Activated T-cell treated with anti-CD3 and anti-CD28 coated beads, Interleukin-2, amount 50 U/mL, for 1 hour (primary cell): ENCODE data around the gene LYSET.
"Not testable (repeated sequence)": the region's sequence is repeated elsewhere in the genome, so short reads cannot be mapped to it uniquely, and the experiment has no call there.

Experiments
- DNase-seq: peaks from one replicate; pipeline ENCODE4 v3.0.0-alpha.2; 2020

Gene LYSET, protein sequence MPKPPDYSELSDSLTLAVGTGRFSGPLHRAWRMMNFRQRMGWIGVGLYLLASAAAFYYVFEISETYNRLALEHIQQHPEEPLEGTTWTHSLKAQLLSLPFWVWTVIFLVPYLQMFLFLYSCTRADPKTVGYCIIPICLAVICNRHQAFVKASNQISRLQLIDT

DNA sequence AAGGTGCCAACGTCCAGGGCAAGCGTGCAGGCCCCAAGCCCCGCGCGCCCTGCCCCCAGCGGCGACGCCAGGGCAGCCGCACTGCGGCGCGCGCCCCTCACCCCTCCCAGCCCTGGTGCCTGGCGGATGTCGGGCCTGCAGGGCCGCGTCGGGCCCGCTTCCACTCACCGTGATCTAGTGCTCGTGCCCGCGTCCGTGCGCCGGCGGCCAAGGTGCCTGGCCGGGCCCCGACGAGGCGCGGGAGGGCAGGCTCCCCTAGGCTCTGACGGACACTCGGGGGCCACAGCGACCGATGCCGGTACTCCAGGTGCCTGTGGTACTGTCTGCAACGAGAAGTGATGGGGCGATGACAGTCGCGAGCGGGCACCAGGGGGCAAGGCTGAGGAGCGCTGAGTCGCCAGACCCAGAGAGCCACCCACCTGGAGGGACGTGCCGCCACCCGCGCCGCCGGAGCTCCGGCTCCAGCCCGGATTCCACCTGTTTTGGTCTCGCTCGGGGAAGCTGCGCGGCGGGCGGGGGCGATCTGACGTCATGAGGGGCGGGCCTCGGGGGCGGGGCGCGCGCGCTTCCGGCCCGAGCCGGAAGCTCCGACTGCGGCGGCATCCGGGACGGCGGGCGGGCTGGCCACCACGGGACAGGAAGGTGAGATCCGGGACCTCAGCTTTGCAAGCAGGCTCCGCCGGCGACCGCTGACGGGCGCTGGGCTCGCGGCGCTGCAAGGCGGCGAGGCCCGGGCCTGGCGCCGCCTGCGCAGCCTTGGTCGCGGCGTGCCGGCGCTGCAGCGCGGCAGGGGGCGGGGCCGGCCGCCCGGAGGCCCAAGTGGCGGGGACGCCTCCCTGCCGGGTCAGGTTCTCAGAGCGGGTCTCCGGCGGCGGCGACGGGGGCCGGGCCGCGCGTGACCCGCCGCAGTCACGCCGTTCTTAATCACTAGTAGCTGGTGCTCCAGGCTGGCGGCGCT is at the start of gene LYSET, which contains the start of gene MOAP1:
Gene LYSET, plus strand, starts transcription at position 927 of the 958 bp plus-strand sequence. CDS start 89 bp downstream, outside the sequence.
Gene MOAP1, minus strand, starts transcription at position 507 of the 958 bp plus-strand sequence. CDS start 655 bp downstream, outside the sequence.
- DNase-seq: peak; percentile 90

DNA sequence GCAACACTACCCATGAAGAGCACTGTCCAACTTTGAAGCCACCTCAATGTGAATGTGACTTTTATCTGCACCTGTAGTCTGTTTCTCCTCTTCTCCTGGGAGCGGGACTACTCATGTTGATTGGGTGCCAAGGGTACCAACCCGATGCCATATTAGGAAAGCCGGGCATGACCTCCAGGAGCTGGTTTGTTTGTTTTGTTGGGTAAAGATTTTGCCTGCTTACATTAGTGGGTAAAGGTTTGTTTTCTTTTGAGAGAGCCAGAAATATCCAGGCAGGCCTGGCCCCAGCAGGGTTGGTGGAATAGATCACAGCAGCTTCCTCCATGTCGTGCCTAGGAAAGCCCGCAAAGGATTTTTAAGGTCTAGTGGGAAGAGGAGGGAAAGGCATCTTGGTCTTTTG is 49.7 kb upstream of the LYSET start:
- DNase-seq: no peak

- no peak for DNase-seq
These were observed 49.1 kb upstream of the LYSET start for GRCh38 chr14:93136009-93136408.

GRCh38 chr14:93136508-93136907 is 48.6 kb upstream of the LYSET start:
- DNase-seq: not testable (repeated sequence)

DNA sequence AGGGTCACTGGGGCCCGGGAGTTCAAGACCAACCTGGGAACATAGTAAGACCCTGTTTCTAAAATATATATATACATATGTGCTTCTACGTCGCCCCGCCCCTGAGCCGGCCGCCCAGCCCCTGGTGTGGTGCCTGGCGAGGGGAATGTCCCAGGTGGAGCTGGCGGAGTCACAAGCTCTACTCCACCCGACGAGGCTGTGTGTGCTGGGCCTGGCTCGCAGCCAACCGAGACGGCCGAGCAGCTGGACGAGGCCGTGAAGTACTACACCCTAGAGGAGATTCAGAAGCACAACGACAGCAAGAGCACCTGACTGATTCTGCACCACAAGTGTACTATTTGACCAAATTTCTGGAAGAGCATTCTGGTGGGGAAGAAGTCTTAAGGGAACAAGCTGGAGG is 47.3 kb upstream of the LYSET start:
- DNase-seq: no peak

DNA sequence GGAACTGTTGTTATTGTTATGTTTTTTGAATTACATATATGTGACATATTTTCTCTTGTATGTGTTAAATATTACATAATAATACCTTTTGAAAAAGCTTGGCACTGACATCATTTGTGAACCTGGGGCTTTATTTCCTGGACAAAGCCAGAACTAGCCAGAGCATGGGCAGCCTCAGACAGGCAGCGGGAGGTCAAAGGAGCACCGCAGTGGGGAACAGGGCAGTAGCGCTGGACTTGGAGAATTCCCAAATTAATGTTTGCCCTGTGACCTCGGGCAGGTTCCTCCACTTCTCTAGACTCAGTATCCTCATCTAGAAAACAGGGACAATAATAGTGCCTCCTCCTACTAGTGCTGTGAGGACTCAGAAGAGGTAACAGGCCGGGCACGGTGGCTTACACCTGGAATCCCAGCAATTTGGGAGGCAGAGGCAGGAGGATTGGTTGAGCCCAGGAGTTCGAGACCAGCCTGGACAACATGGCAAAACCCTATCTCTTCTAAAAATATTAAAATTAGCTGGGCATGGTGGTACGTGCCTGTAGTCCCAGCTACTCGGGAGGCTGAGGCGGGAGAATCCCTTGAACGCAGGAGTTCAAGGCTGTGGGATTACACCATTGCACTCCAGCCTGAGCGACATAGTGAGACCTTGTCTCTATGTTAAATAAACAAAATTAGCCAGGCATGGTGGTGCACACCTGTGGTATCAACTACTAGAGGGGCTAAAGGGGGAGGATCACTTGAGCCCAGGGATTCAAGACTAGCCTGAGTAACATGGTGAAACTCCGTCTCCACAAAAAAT is 42.1 kb upstream of the LYSET start:
- DNase-seq: no peak

DNA sequence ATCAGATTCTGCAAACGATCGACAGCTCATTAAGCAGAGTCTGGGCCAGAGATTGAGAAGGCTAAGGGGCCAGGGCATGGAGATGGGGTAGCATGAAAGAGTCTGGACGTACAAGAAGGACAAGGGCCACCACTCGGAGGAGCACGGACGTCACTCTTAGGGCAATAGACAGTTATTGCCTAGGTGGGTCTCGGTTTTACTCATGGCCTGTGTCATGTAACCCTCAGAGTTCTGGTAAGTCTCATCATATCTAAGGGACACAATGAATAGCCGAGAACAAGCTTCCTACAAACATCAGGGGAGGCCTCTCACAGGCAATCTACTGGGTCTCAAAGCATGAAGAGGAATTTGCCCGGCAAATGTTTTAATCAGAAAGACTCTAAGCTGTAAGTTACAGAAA is 39.0 kb upstream of the LYSET start:
- no peak for DNase-seq

DNA sequence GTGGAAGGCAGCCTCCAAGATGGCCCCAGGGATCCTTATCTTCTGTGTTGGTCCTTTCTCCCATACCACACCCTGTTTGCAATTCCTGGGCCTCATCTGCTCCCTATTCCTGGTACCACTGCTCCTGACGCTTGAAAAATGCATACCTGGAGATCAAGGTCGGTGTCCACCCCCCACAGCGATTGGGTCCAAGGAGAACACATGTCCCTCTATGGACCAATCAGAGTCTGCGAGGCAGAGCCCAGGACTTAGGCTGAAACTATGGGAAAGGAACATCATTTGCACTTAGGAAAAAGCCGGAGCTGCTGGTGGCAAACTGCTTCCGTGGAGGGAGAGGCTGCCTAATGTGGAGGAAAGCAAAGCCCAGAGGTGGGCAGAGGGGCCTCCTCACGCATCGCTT is 36.1 kb upstream of the LYSET start:
- DNase-seq: no peak

DNA sequence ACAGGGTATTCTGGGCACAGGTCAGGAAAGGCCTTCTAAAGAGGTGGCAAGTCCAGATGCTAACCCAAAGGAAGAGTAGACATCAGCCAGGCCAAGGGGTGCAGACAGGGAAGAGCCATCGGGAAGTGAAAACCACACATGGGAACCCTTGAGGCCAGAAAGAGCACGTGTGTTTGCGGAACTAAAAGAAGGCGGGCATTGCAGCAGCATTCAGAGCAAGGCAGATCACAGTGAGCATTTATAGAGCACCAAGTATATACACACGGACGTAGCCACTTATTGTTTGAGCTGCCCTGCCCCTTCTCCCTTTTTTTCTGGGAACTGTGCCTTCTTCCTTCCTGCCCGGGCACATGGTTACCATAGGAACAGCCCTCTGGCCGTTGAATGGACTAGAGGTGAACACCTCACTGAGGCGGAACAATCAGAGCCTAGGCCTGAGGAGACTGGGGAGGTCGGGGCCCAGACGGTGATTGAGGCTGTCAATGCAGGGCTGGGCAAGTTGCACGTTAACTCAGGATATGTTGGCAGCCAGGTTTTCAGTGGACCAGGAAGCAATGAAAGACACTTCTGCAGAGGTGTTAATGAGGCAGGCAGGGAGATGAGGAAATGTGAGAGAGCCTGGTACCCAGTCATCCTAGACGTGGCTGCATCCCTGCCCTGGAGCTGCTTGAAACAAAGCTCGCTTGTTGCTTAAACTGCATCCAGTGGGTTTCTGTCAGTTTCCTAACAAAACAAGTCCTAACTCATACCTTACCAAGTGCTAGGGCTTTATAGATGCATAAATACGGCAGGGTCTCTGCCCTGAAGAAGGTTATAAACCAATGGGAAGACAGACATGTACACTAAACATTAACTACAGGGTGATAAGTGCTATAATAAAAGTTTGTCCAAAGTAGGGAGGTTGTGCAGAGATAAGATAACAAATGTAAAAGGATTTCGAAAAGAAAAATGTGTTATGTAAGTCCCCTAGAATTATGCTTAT is 34.6 kb upstream of the LYSET start:
- no peak for DNase-seq

GRCh38 chr14:93153121-93153520 is 32.0 kb upstream of the LYSET start:
- no peak for DNase-seq

GRCh38 chr14:93155667-93156066 is 29.4 kb upstream of the LYSET start:
- DNase-seq: no peak

- DNase-seq: no peak
These were observed 28.3 kb upstream of the LYSET start for GRCh38 chr14:93156693-93157369.

DNA sequence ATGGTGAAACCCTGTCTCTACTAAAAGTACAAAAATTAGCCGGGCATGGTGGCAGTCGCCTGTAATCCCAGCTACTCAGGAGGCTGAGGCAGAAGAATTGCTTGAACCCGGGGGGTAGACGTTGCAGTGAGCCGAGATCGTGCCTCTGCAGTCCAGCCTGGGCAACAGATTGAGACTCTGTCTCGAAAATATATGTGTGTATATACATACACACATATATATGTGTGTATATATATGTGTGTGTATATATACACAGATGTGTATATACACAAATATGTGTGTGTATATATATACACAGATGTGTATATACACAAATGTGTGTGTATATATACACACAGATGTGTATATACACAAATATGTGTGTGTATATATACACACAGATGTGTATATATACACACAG is 26.8 kb upstream of the LYSET start:
- not testable (repeated sequence) for DNase-seq

DNA sequence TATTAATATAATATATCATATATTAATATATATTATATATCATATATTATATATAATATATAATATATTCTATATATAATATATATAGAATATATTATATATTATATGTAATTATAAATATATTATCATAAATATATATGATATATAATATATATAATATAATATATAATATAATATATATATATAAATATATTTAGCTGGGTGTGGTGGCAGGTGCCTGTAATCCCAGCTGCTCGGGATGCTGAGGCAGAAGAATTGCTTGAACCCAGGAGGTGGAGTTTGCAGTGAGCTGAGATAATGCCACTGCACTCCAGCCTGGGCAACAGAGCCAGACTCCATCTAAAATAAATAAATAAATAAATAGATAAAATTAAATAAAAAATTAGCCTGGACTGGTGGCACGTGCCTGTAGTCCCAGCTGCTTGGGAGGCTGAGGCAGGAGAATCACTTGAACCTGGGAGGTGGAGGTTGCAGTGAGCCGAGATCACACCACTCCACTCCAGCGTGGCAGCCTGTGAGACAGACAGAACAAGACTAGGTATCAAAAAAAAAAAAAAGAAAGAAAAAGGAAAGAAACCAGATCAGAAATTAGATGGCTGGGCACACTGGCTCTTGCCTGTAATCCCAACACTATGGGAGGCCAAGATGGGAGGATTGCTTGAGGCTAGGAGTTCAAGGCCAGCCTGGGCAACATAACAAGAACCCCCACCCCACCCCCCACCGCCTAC is 25.3 kb upstream of the LYSET start:
- not testable (repeated sequence) for DNase-seq

- DNase-seq: no peak
These were observed 24.7 kb upstream of the LYSET start for GRCh38 chr14:93160353-93160801.

DNA sequence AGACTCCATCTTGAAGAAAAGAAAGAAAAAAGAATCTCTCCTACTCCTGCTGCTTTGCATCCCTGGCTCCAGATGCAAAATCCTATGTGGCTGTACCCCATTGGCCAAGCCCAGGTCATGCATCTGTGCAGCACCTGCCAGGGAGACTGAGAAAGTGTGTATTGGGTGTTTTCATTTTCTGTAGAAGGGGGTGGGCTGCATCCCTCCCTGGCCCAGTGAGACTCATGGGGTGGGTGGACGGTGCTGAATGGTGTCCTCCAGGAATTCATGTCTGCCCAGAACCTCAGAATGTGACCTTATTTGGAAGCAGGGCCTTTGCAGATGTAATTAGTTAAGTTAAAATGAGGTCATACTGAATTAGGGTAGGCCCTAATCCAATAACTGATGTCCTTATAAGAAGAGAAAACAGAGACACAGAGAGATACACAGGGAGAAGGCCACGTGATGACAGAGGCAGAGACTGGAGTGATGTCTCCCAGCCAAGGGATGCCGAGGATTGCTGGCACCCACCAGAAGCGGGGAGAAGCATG is 23.6 kb upstream of the LYSET start:
- no peak for DNase-seq

DNA sequence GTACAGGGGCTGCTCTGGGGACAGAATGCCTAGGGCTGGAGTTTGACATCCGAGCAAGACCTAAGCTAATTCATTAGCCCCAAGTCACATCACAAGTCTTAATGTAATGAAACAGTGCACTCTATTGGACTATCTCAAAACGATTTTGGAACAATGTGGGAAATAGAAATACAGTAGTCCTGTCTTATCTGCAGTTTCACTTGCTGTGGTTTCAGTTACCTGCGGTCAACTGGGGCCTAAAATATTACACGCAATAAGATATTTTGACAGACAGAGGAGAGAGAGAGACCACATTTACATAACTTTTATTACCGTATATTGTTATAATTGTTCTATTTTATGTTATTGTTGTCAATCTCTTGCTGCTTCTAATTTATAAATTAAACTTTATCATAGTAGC is 21.6 kb upstream of the LYSET start:
- DNase-seq: no peak

DNA sequence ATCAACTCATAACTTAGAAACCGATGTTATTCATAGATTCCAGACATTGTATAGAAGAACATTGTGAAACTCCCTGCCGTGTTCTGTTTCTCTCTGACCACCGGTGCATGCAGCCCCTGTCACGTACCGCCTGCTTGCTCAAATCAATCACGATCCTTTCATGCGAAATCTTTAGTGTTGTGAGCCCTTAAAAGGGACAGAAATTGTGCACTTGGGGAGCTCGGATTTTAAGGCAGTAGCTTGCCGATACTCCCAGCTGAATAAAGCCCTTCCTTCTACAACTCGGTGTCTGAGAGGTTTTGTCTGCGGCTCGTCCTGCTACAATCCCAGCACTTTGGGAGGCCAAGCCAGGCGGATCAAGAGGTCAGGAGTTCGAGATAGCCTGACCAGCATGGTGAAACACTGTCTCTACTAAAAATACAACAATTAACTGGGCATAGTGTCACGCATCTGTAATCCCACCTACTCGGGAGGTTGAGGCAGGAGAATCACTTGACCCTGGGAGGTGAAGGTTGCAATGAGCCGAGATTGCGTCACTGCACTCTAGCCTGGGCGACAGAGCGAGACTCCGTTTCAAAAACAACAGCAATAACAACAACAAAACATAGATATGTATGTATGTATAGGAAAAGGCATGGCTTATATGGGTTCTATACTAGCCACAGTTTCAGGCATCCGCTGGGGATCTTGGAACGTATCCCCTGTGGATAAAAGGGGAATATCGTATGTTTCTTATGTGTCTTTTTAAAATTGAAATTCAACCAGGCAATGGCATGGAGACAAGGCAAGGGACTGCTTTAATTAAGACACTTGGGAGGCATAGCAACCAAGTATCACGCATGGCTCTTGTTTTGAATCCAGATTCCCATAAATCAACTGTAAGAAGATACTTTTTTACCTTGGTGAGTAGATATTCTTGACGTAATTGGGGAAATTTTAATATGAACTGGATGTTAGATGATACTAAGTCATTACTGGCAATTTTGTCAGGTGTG is 19.5 kb upstream of the LYSET start:
- not testable (repeated sequence) for DNase-seq

- not testable (repeated sequence) for DNase-seq
These were observed 16.5 kb upstream of the LYSET start for GRCh38 chr14:93168610-93169009.
